ENCODE data around the gene SNAPC1.
"Not testable (repeated sequence)": the region's sequence is repeated elsewhere in the genome, so short reads cannot be mapped to it uniquely, and the experiment has no call there.

Gene SNAPC1

GRCh38 chr14:61750708-61751474 lies 11.3 kb upstream of the SNAPC1 start:
- DNase-seq = peak; percentile 58

DNA sequence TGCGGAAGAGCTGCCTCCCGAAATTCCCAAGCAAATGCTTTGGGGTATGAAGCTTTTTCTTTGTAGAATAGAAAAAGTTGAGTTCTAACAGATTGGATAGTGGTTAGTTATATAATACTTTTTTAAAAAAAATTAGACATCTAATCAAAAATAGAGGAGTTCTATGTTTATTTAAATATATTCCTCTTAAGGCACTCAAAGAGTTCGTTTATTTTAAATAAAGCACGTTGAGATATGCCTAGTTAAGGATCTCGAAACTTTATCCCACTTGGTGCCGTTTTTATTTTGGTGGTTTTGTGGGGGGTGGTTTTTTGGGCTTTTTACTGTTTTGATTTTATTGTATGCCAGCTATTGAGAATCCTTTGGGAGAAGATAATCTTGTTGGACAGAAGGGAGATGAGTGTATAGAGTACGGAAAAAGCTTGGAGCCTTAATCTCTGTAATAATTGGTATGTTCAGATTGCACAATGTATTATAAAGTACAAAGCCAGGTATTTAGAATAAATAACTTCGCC lies 10.7 kb upstream of the SNAPC1 start:
- no peak for DNase-seq

- no peak for DNase-seq
These were observed 9.6 kb upstream of the SNAPC1 start for GRCh38 chr14:61752626-61753025.

GRCh38 chr14:61753631-61754030 lies 8.6 kb upstream of the SNAPC1 start:
- no peak for DNase-seq

GRCh38 chr14:61754627-61755381 lies 7.4 kb upstream of the SNAPC1 start:
- DNase-seq = no peak

DNA sequence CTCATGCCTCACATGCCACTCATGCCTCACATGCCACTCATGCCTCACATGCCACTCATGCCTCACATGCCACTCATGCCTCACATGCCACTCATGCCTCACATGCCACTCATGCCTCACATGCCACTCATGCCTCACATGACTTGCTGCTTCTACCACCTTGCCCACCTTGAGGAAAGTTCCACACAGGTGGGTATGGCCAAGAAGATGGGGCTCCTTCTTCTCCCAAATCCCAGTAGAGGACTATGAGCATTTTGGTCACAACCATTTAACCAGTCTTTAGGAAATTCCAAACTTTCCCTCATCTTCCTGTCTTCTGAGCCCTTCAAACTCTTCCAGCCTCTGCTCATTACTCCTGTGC lies 6.9 kb upstream of the SNAPC1 start:
- DNase-seq = not testable (repeated sequence)

DNA sequence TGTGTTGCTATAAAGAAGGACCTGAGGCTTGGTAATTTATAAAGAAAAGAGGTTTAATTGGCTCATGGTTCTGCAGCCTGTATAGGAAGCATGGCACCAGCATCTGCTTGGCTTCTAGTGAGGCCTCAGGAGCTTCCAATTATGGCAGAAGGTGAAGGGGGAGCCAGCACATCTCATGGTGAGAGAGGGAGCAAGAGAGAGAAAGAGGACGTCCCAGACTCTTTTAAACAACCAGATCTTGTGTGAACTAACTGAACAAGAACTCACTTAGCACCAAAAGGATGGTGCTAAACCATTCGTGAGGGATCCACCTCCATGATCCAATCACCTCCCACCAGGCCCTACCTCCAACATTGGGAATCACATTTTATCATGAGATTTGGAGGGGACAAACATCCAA lies 6.1 kb upstream of the SNAPC1 start:
- no peak for DNase-seq

DNA sequence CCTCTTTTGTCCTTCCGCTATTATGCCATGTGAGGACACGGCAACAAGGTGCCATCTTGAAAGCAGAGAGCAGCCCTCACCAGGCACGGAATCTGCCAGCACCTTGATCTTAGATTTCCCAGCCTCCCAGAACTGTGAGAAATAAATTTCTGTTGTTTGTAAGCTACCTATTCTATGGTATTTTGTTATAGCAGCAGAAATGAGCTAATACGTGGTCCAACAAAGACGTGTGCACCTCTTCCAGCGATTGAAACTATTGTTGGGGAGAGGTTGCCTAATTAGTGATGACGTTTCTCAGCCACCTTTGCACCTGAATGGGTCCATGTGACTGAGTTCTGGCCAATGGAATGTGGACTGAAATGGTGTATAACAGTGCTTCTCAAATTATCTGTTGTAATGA lies 2.3 kb upstream of the SNAPC1 start:
- no peak for DNase-seq

- DNase-seq = no peak
These were observed 663 bp upstream of the SNAPC1 start for GRCh38 chr14:61761557-61761956.

- no peak for DNase-seq
These were observed 2.3 kb downstream of the SNAPC1 start for GRCh38 chr14:61764342-61765122.

DNA sequence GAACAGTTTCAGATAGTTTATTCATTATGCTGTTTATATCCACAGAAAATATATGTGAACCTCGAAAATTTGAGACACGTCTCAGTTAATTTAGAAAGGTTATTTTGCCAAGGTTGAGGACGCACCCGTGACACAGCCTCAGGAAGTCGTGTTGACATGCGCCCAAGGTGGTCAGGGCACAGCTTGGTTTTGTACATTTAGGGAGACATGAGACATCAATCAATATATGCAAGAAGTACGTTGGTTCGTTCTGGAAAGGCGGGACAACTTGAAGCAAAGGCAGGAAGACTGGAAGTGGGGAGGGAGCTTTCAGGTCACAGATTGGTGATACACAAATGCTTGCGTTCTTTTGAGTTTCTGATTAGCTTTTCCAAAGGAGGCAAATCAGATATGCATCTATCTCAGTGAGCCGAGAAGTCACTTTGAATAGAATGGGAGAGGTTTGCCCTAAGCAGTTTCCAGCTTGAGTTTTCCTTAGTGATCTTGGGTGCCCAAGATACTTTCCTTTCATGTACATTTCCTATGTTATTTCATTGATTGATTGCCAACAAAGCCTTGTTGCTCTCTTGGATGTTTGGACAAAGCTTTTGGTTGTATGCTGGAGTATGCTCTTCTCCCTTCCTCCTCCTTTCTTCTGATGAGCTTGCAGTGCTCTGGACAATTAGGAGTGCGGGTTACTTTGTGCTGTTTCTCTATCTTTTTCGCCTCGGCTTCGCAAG lies 3.2 kb downstream of the SNAPC1 start:
- DNase-seq = no peak

DNA sequence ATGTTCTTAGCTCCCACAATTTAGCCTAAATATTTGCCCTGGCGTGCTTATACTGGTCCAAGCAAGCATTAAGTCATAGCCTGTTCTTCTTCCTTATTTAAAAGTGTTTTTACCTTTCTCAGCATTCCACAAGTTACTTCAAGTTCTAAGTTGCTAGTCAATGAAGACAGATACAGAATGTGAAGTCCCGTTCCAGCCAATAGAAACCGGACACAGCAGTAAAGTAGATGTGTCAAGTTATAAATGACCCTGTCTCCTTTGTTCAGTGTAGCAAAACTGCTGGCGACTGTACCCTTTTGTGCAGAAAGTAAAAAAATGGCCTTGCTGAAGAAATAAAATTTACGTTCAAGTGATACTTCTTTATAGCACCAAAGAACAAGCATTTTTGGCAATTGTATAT lies 3.9 kb downstream of the SNAPC1 start:
- no peak for DNase-seq

GRCh38 chr14:61768240-61768639 lies 6.0 kb downstream of the SNAPC1 start:
- DNase-seq = no peak

GRCh38 chr14:61769893-61770292 lies 7.7 kb downstream of the SNAPC1 start:
- DNase-seq = no peak

- no peak for DNase-seq
These were observed 12.6 kb downstream of the SNAPC1 start for GRCh38 chr14:61774861-61775260.

DNA sequence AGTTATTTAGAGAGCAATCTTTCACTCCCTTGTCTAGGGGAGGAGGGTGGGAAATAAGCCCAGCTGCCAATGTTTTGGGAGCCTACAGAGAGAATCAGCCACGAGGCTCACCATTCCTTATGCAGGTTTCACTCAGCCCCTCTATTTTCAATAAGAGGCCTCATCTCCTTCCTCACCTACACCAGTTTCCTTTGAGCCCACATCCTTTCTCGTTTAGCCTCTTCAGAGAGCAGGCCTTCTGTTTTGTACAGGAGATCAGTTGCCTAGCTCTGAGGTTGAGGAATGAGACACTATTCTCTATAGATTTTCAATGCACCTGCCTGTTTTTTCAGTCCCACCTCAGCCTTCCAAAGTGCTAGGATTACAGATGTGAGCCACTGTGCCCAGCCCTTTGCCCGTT lies 17.9 kb downstream of the SNAPC1 start:
- DNase-seq = no peak

- no peak for DNase-seq
These were observed 35.1 kb downstream of the SNAPC1 start for GRCh38 chr14:61797309-61797708.

GRCh38 chr14:61802010-61802568 lies 39.9 kb downstream of the SNAPC1 start:
- DNase-seq = no peak

- DNase-seq = no peak
These were observed 41.5 kb downstream of the SNAPC1 start for GRCh38 chr14:61803755-61804154.

GRCh38 chr14:61805451-61805850 lies 43.2 kb downstream of the SNAPC1 start:
- no peak for DNase-seq

DNA sequence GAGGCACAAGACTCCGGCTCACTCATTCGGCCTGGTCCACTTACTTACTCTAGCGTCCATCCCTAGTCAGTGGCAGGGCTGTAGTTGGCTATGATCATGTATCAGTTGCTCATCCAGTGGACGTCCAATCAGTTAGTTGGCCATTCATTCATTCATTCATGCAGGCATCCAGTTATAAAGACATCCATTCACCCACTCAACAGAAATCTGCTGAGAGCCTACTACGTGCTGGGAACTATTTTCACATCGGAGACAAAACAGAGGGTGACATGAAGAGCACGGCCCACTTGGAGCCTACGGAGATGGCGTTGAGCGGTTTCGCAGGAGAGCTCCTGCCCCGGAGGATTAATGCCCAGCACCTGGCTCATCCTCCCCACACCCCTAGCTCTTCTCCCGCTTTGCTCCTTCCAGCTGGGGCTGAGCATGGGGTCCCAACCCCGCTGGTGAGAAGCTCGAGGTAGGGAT lies 49.7 kb downstream of the SNAPC1 start:
- DNase-seq = no peak

DNA sequence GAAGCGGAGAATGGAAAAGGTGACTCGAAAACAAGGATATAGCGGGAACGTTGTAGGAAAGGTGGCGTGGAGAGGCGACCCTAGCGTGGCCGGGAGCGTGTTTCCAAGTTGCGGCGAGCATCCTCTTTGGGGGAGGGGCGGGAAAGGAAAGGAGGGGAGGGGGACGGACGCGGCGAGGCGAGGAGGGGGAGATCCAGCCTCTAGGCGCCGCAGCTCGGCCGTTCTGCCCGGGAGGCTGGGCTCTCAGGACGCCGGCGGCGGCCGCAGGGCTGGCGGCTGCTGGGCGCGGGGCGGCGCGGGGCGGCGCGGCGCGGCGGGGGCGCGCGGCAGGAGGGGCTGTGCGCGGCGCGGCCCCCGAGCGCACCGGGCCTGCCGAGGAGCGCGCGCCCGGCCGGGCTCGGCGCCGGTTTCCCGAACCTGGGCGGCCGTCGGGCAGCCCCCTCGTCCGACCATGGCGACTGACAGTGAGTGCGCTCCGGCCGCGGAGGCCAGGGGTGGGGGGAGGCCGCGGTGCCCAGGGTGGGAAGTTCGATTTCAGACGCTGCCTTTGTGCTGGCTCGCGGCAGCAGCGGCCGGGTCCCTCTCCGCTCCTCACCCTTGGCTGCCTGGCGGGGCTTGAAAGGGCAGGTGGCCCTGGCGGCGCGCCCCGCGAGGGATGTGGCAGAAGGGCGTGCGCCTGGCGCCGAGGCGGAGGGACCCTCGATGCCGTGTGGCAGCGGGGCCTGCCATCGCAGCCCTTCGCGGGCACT lies 50.3 kb downstream of the SNAPC1 start, which contains the start of gene SYT16:
TSS of gene SYT16 (plus strand) at position 357 of the 749 bp plus-strand sequence.
- no peak for DNase-seq

Measured in midbrain (tissue), 1 donor.